GM12872 (cell line): ENCODE measurements around the gene OXNAD1.

Experiments
- TF ChIP-seq, protein P1 (sequence below): IDR thresholded peaks from 3 replicates; pipeline ENCODE4 v1.5.1; 2011; ENCODE audit warnings: low read depth, mild to moderate bottlenecking, low read length, moderate library complexity; ENCODE audit not compliant: insufficient read depth

OXNAD1 gene

DNA sequence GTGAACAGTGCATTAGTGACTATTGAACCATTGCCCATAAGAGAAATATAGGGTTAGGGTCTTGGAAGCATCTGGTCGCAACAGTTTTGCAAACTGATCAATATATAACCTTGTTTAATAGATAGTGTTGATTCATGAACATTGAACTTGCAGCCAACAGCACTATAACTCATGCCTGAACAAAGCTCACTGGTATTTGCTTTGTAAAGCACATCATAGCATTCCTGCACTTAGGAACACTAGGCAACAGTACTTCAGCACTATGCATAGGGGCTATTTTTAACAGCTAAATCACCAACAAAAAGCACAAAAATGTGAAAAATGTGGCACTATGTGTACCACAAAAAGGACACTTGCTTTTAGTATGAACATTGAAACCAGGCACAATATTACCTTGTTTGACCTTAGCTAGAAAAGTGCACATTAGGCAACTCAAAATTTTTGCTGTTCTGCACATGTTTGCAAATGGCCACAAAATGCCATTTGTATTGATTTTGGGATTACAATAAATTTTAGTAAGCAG, 68.0 kb downstream of the OXNAD1 start:
- TF ChIP-seq, protein P1, sequence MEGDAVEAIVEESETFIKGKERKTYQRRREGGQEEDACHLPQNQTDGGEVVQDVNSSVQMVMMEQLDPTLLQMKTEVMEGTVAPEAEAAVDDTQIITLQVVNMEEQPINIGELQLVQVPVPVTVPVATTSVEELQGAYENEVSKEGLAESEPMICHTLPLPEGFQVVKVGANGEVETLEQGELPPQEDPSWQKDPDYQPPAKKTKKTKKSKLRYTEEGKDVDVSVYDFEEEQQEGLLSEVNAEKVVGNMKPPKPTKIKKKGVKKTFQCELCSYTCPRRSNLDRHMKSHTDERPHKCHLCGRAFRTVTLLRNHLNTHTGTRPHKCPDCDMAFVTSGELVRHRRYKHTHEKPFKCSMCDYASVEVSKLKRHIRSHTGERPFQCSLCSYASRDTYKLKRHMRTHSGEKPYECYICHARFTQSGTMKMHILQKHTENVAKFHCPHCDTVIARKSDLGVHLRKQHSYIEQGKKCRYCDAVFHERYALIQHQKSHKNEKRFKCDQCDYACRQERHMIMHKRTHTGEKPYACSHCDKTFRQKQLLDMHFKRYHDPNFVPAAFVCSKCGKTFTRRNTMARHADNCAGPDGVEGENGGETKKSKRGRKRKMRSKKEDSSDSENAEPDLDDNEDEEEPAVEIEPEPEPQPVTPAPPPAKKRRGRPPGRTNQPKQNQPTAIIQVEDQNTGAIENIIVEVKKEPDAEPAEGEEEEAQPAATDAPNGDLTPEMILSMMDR = no peak

DNA sequence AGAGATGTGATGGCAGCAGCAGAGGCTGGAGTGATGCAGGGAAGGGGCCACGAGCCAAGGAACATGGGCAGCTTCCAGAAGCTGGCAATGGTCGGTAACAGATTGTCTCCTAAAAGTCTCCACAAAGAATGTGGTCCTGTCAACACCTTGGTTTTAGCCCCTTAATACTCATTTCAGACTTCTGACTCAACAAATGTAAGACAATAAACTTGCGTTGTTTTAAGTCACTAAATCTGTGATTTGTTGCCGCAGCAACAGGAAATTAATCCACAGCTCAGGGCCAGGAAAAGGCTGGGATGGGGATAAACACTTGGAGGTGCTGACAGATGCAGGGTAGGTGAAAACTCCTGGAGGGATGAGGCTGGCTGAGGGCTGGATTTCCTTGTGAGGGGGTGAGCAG, 69.9 kb downstream of the OXNAD1 start:
- TF ChIP-seq, protein P1 = no peak

DNA sequence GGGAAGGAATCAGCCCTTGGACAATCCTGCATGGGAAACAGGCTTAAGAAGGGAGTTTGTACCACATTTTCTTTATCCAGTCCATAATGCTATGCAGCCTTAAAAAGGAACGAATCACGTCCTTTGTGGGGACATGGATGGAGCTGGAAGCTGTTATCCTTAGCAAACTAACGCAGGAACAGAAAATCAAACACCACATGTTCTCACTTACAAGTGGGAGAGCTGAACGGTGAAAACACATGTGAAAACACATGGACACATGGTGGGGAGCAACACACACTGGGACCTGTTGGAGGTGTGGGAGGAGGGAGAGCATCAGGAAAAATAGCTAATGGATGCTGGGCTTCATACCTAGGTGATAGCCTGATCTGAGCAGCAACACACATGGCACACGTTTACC, 70.3 kb downstream of the OXNAD1 start:
- TF ChIP-seq, protein P1 = no peak

DNA sequence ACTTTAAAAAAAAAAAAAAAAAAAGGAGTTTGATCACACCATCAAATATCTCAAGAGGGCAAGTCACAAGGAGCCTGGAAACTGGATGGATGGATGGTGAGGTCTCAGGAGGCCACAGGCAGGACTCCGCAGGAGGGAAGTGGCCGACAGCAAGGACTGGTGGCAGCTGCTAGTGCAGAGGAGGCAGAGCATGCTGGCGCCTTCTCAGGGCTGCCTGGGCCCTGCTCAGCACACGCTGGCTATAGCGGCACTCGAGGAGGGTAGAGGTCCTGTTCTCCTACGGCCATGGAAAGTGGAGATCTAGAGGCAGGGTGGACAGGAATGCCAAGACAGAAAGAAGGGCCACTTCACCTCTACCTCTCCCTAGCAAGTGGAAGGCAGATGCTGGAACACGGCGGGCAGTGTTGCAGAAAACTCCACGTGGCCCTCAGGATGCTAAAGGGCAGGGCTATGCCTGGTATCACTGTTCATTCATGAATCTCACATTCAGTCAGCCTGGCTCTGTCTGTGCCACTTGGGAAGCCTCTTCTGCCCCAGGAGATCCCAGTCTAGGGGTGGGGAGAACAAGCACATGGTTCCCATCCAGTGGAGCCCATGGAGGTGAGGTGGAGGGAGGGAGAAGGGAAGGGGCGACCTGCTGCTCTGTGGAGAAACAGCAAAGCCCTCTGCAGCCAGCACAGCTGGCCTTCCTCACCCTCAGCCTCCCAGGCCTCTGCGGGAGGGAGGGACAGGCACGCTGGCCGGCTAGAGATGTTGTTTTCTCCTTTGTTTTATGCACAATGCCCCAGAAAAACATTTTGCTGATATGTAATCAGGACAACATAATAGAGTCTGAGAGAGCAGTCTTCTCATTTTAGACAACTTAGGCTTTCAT, 71.0 kb downstream of the OXNAD1 start:
- TF ChIP-seq, protein P1 = no peak

DNA sequence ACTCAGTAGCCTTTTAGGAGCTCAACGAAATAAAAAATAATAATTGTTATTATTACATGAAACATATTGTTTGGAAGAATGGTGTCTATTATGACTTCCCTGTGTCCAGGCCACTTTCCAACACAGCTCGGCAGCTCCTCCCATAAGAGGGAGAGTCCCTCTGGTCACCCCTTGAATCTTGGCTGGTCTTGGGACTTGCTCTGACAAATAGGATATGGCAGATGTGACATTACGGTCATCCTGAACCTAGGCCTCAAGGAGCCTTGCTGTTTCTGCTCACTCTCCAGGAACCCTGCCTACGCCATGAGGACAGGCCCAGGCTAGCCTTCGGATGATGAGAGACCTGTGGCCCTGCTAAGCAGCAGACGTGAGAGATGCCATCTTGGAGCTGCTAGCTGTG, 71.8 kb downstream of the OXNAD1 start:
- TF ChIP-seq, protein P1 = no peak

DNA sequence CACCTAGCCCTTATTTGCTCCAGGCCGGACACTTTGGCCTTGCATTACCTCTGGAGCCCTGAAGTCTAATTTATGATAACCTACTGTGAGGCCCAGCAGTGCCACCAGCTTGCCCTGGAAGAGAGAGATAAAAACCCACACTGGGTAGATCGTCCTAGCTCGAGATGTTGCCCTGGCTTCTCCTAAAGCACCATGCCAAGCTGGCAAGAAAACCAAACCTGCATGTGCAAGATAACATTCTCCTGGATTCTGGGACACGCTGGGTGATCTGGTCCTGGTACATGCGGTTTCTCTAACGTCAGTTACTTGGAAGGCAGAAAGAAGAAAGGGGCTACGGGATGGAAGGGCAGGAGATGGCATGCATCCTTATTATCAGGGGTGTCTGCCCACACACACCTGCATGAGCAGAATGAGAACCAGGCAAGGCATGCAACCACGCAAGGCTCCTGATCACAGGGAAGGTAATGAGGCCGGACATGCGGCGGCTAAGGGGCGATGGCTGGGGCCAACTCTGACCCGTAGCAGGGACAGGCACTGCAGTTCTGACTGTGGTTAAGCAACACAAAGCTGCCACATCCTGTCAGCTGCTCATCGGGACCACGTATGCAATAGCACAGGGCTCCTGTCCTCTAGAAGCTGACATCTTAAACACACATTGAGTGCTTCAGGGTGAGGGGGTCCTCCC, 73.0 kb downstream of the OXNAD1 start:
- TF ChIP-seq, protein P1 = no peak

DNA sequence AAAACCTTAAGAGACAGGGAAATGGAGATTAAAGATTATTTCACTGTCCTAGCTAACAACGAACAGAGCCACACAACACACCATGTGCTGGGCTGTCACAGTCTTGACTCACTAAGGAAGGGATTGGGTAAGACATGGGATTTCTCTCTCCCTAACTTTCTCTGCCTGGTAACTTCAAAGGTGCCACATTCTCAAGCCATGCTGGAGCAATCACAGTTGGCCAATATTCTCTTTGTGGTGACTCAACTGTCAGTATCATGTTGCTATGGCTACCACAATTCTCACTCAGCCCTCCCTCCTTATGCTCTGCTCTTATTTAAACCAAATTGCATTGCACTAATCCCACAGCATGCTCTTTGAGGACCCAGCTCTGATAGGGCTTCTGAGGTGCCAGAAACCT, 74.0 kb downstream of the OXNAD1 start:
- TF ChIP-seq, protein P1 = no peak
